HAP-1 (cell line): ENCODE measurements around the gene C2orf81.

Source experiments
- DNase-seq, 2 experiments: peaks; one replicate each; pipeline ENCODE4 v3.0.0-alpha.2; 2016 to 2020; ENCODE audit warnings: low spot score in 2 of 2
- H3K27me3 ChIP-seq: fragments of 250-450 bp; sonication (Bioruptor Pico); 2 replicates; pipeline ENCODE4 v1.5.1; 2020; ENCODE audit warnings: low read depth, mild to moderate bottlenecking, moderate library complexity
- H3K36me3 ChIP-seq: fragments of 250-450 bp; sonication (Bioruptor Pico); replicated peaks from 2 replicates; pipeline ENCODE4 v1.5.1; 2020; ENCODE audit warnings: mild to moderate bottlenecking
- H3K4me1 ChIP-seq: fragments of 250-450 bp; sonication (Bioruptor Pico); 2 replicates; pipeline ENCODE4 v1.5.1; 2020; ENCODE audit warnings: mild to moderate bottlenecking
- H3K4me3 ChIP-seq: fragments of 250-450 bp; sonication (Bioruptor Pico); 2 replicates; pipeline ENCODE4 v1.5.1; 2020; ENCODE audit warnings: mild to moderate bottlenecking, moderate library complexity
- H3K9me3 ChIP-seq: fragments of 250-450 bp; sonication (Bioruptor Pico); 2 replicates; pipeline ENCODE4 v1.5.1; 2020; ENCODE audit warnings: mild to moderate bottlenecking, moderate library complexity
- in situ Hi-C: fragments of 300-500 bp; cut with MboI; formaldehyde crosslinking; loops from 3 replicates; pipeline ENCODE4 v1.14.3; 2020; ENCODE audit warnings: low sequenced_read_pairs, inconsistent platforms, mixed read lengths

Gene C2orf81

DNA sequence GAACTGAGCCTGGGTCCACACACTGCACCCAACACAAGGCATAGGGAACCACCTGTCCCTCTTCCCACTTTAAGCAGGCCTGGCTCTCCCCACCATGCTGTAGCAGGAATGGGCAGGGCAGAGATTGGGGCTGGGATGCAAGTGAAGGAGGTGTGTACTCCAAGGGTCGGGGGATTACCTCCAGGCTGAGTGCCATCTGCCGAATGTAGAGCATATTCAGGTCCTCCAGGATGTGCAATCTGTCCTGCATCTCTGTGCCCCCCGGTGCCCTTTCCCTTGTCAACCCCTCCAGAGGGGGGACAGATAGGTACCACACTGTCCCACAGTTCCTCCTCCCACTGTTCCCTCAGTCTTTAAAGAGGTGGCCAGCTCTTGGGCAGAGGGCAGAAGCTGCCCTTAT is 18.0 kb upstream of the C2orf81 start:
- H3K4me1 ChIP-seq = peaks cover 25% of the 10 kb centered on the region
- peak overlapping the region; percentile 41 for H3K4me3 ChIP-seq
- in situ Hi-C loops = no loop called here
- no peaks in the 10 kb centered on the region; the same call in 1 of the 2 replicates for H3K36me3 ChIP-seq
- H3K27me3 ChIP-seq = no peaks in the 10 kb centered on the region
- H3K9me3 ChIP-seq = no peaks in the 10 kb centered on the region
- no peak for DNase-seq

GRCh38 chr2:74438248-74438647 is 16.8 kb upstream of the C2orf81 start:
- no peaks in the 10 kb centered on the region for H3K27me3 ChIP-seq
- DNase-seq = no peak
- H3K36me3 ChIP-seq = no peaks in the 10 kb centered on the region; the same call in 1 of the 2 replicates
- H3K4me3 ChIP-seq = no peak overlapping the region
- in situ Hi-C loops = no loop called here
- peaks cover 19% of the 10 kb centered on the region for H3K4me1 ChIP-seq
- no peaks in the 10 kb centered on the region for H3K9me3 ChIP-seq

DNA sequence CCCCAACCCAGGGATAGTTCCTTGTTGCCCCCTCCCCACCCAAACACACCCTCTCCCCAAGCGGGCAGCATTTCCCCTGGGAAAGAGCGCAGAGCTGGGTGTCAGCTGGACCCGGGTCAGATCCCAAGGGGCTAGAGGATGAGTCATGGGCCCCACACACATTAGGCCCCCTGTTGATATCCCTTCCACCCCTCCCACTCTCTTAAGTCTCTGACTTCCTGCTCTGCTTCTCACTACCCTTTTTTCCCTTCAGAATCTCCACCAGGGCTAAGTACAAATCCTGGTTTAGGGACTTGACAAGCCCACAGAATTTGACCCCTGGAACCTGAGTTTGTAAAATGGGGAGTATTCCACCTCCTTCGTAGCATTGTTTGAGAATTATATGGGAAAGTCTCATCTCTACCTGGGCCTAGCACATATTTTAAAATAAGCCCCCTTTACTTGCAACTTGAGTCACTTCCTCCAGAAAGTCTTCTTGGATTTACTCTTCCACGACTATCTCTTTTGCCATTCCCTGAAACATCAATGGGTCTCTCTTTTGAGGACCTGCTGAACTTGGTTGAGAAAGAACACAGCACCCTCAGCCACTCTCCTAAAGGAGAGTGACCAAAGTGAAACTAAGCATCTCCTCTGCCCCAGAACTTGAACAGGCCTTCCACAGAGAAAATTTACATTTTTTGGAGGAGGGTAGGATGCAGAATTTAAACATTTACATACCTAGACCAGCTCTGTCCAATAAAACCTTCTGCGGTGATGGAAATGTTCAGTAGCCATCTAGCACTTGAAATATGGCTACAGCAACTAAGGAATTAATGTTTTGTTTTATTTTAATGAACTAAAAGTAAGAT is 15.7 kb upstream of the C2orf81 start:
- Histone ChIP-seq H3K4me1 (peaks cover 19% of the 10 kb centered on the region), H3K27me3 (no peaks in the 10 kb centered on the region), H3K9me3 (no peaks in the 10 kb centered on the region), H3K4me3 (no peak overlapping the region), H3K36me3 (no peaks in the 10 kb centered on the region; the same call in 1 of the 2 replicates)
- in situ Hi-C loops = no loop called here
- DNase-seq = no peak

GRCh38 chr2:74436111-74436805 is 14.8 kb upstream of the C2orf81 start:
- no peak overlapping the region for H3K4me3 ChIP-seq
- no peaks in the 10 kb centered on the region for H3K9me3 ChIP-seq
- peaks cover 19% of the 10 kb centered on the region for H3K4me1 ChIP-seq
- no peaks in the 10 kb centered on the region for H3K27me3 ChIP-seq
- in situ Hi-C loops = no loop called here
- no peak for DNase-seq
- H3K36me3 ChIP-seq = no peaks in the 10 kb centered on the region; the same call in none of the 2 replicates

DNA sequence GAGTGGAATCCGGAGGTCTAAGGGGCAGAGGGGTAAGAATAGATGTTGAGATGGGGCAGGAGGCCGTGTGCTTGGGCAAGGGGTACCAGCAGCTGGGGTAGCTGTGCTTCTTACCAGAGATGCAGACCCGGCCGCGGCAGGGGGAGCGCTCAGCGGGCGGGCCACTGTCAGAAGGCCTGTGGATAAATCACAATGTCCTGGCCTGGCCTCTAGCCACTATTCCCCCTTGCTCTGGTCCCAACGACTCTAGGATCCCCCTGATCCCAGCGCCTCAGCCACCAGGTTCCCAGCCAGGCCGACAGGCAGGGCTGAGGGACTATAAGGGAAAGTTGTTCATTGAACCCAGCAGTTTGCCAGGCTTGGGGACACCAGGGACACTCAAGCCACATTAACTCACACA is 9.1 kb upstream of the C2orf81 start:
- in situ Hi-C loops = no loop called here
- Histone ChIP-seq H3K4me3 (no peak overlapping the region), H3K9me3 (no peaks in the 10 kb centered on the region), H3K4me1 (no peaks in the 10 kb centered on the region), H3K36me3 (peaks cover 24% of the 10 kb centered on the region), H3K27me3 (no peaks in the 10 kb centered on the region)
- no peak for DNase-seq

GRCh38 chr2:74429487-74430451 is 8.3 kb upstream of the C2orf81 start:
- Histone ChIP-seq H3K4me3 (no peak overlapping the region), H3K27me3 (no peaks in the 10 kb centered on the region), H3K4me1 (no peaks in the 10 kb centered on the region), H3K36me3 (peaks cover 31% of the 10 kb centered on the region), H3K9me3 (no peaks in the 10 kb centered on the region)
- DNase-seq = no peak
- in situ Hi-C loops = no loop called here

DNA sequence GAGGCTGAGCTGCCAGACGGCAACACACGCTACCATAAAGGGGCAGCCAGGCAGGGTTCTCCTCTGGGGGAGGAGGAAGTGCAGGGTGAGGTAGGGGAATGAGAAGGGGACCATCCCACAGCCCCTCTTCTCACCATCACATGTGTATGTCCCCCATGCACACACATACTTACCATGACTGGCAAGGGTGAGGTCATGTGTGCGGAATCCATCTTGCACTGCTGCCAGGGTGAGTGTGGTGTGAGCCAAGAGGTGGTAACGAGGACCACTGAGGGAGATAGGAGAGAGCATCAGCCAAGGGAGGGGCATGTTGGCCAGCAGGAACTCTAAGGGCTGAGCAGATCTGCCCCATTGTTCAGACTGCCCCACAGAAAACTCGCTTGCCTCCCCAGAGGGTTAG is 7.3 kb upstream of the C2orf81 start:
- Histone ChIP-seq H3K27me3 (no peaks in the 10 kb centered on the region), H3K4me1 (no peaks in the 10 kb centered on the region), H3K36me3 (peaks cover 31% of the 10 kb centered on the region), H3K9me3 (no peaks in the 10 kb centered on the region), H3K4me3 (no peak overlapping the region)
- no peak for DNase-seq
- in situ Hi-C loops = no loop called here

GRCh38 chr2:74427551-74427950 is 6.1 kb upstream of the C2orf81 start:
- no peak overlapping the region for H3K4me3 ChIP-seq
- H3K27me3 ChIP-seq = no peaks in the 10 kb centered on the region
- H3K36me3 ChIP-seq = peaks cover 31% of the 10 kb centered on the region
- no peak for DNase-seq
- no peaks in the 10 kb centered on the region for H3K4me1 ChIP-seq
- no peaks in the 10 kb centered on the region for H3K9me3 ChIP-seq
- in situ Hi-C loops = no loop called here

DNA sequence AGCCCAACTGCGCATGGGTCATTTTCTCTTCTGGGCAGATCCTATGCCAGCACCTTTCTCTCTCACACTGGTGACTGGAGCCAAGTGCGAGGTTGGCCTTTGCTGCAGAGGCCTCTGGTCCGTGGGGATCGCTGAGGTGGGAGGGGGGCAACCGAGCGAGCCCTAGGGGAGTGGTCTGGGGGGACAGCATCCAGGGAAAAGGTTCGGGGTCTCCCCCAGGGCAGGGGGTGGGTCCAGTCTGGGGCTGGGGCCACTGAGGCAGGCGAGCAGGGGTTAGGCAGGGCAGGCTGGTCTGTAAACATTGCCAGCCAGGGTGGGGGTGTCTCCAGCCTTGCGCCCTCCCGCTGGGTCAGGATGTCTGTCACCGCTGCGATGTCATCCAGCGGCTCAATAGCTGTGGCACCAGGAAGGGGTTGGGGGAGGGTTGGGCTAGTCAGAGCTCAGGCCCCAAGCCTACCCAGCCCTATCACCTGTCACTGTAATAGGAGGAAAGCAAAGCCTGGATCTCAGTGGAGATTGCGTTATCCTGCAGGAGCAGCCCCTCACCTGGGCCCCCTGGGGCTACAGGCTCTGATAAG is 4.9 kb upstream of the C2orf81 start:
- in situ Hi-C loops = no loop called here
- DNase-seq = no peak
- peaks cover 31% of the 10 kb centered on the region for H3K36me3 ChIP-seq
- no peaks in the 10 kb centered on the region for H3K27me3 ChIP-seq
- H3K4me1 ChIP-seq = no peaks in the 10 kb centered on the region; the same call in 1 of the 2 replicates
- no peak overlapping the region for H3K4me3 ChIP-seq
- no peaks in the 10 kb centered on the region for H3K9me3 ChIP-seq

DNA sequence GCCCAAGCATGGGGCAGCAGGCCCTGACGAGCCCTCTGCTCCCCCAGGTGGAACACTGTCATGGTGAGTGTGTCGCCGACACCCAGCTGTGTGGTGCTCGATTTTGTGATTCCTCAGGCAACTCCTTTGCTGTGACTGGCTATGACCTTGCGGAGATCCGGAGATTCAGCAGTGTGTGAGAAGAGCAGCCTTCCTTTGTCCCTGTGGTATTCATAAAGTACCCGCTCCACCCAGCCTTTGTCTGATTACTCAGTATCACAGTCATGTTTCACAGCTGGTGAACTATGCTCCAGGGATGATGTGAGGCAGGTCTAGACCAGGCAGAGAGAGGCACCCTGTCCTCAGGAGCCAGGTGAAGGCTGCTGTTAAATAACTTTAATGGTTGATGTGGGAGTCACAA is 4.1 kb upstream of the C2orf81 start:
- H3K9me3 ChIP-seq = no peaks in the 10 kb centered on the region
- no peak for DNase-seq
- in situ Hi-C loops = no loop called here
- no peaks in the 10 kb centered on the region for H3K27me3 ChIP-seq
- no peak overlapping the region for H3K4me3 ChIP-seq
- no peaks in the 10 kb centered on the region; the same call in 1 of the 2 replicates for H3K4me1 ChIP-seq
- H3K36me3 ChIP-seq = peaks cover 31% of the 10 kb centered on the region

GRCh38 chr2:74424995-74425406 is 3.6 kb upstream of the C2orf81 start:
- H3K4me1 ChIP-seq = no peaks in the 10 kb centered on the region; the same call in 1 of the 2 replicates
- DNase-seq = no peak
- no peaks in the 10 kb centered on the region for H3K9me3 ChIP-seq
- peaks cover 31% of the 10 kb centered on the region for H3K36me3 ChIP-seq
- H3K27me3 ChIP-seq = no peaks in the 10 kb centered on the region
- in situ Hi-C loops = no loop called here
- no peak overlapping the region for H3K4me3 ChIP-seq

- H3K4me3 ChIP-seq = no peak overlapping the region
- no peak for DNase-seq
- no peaks in the 10 kb centered on the region for H3K9me3 ChIP-seq
- H3K36me3 ChIP-seq = peaks cover 26% of the 10 kb centered on the region
- in situ Hi-C loops = no loop called here
- no peaks in the 10 kb centered on the region; the same call in 1 of the 2 replicates for H3K4me1 ChIP-seq
- H3K27me3 ChIP-seq = no peaks in the 10 kb centered on the region
Measured at GRCh38 chr2:74424139-74424992, 2.9 kb upstream of the C2orf81 start.
